Upper lobe of right lung (tissue), 1 donor: ENCODE data around the gene APOD. TPM values are rescaled to one million over a fixed set of nuclear protein-coding genes. Genes with fewer than 3 reads are reported as not detected.

Source experiments
- ATAC-seq: fragments of 200-7000 bp; cut with Tn5 transposase; one replicate; pipeline ENCODE4 v1.9.1; 2020; ENCODE audit warnings: mild to moderate bottlenecking, moderate library complexity
- DNase-seq: peaks from one replicate; pipeline ENCODE4 v3.0.0-alpha.2; 2020
- H3K27ac ChIP-seq: fragments of 200-600 bp; one replicate; pipeline ENCODE4 v1.8.0; 2022
- H3K27me3 ChIP-seq: fragments of 200-600 bp; one replicate; pipeline ENCODE4 v1.8.0; 2022; ENCODE audit warnings: mild to moderate bottlenecking
- H3K36me3 ChIP-seq: fragments of 200-600 bp; one replicate; pipeline ENCODE4 v1.8.0; 2022
- H3K4me1 ChIP-seq: fragments of 200-600 bp; one replicate; pipeline ENCODE4 v1.8.0; 2022
- H3K4me3 ChIP-seq: fragments of 200-600 bp; one replicate; pipeline ENCODE4 v1.8.0; 2022; ENCODE audit warnings: mild to moderate bottlenecking
- H3K9me3 ChIP-seq: fragments of 200-600 bp; one replicate; pipeline ENCODE4 v1.8.0; 2022
- intact Hi-C: fragments of 100-400 bp; cut with DNase I; formaldehyde crosslinking; loops from one replicate; pipeline ENCODE4 v1.11.0; 2022
- total RNA-seq: library from RNA; stranded (reverse); fragmentation: NEBNext Ultra II Directional; extraction: Animal tissue kit (Norgen Biotek cat#: 25700); gene quantifications from one replicate; pipeline ENCODE4 v1.2.1, GENCODE V29; 2021
- TF ChIP-seq, protein P1 (sequence below): fragments of 200-600 bp; IDR thresholded peaks from one replicate; pipeline ENCODE4 v1.8.0; 2022; ENCODE audit warnings: antibody characterized with exemption
- donor health status: DM: no; HTN: yes; CAD: no; lungs with severe emphysema.

The APOD gene
- total RNA-seq, 1 donor from 2014 or later: 59.4 TPM

GRCh38 chr3:195578565-195578964, 5.2 kb downstream of the APOD start:
- Histone ChIP-seq H3K27ac (no peak overlapping the region), H3K36me3 (no peaks in the 10 kb centered on the region), H3K9me3 (no peaks in the 10 kb centered on the region), H3K4me1 (peaks cover 4% of the 10 kb centered on the region), H3K27me3 (no peaks in the 10 kb centered on the region), H3K4me3 (no peak overlapping the region)
- TF ChIP-seq, protein P1, sequence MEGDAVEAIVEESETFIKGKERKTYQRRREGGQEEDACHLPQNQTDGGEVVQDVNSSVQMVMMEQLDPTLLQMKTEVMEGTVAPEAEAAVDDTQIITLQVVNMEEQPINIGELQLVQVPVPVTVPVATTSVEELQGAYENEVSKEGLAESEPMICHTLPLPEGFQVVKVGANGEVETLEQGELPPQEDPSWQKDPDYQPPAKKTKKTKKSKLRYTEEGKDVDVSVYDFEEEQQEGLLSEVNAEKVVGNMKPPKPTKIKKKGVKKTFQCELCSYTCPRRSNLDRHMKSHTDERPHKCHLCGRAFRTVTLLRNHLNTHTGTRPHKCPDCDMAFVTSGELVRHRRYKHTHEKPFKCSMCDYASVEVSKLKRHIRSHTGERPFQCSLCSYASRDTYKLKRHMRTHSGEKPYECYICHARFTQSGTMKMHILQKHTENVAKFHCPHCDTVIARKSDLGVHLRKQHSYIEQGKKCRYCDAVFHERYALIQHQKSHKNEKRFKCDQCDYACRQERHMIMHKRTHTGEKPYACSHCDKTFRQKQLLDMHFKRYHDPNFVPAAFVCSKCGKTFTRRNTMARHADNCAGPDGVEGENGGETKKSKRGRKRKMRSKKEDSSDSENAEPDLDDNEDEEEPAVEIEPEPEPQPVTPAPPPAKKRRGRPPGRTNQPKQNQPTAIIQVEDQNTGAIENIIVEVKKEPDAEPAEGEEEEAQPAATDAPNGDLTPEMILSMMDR: no peak
- no peak for ATAC-seq
- intact Hi-C loops: no loop called here
- no peak for DNase-seq

DNA sequence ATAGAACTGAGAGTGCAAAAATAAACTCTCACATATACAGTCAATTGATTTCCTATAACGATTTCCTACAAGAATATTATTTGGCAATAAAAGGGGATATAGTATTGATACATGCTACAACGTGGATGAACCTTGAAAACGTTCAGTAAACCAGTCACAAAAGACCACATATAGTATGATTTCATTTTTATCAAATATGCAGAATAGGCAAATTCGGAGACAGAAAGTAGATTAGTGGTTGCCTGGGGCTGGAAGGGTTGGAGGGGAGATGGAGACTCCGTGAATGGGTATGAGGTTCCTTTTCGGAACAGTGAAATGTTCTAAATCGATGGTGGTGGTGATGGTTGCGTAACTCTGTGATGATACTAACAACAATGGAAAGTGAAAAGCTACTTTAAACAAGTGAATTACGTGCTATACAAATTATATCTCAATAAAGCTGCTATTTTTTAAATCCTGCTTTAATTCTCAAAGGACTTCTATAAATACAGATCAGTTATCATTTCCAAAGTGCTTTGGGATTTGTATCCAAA, 6.0 kb downstream of the APOD start:
- Histone ChIP-seq H3K27ac (no peak overlapping the region), H3K4me1 (no peaks in the 10 kb centered on the region), H3K27me3 (no peaks in the 10 kb centered on the region), H3K36me3 (no peaks in the 10 kb centered on the region), H3K4me3 (no peak overlapping the region), H3K9me3 (no peaks in the 10 kb centered on the region)
- intact Hi-C loops: no loop called here
- DNase-seq (no peak), ATAC-seq (no peak)
- TF ChIP-seq, protein P1: no peak

GRCh38 chr3:195574497-195575304, 9.0 kb downstream of the APOD start:
- H3K27me3 ChIP-seq: no peaks in the 10 kb centered on the region
- ATAC-seq (no peak), DNase-seq (no peak)
- intact Hi-C loops: no loop called here
- TF ChIP-seq, protein P1: no peak
- no peaks in the 10 kb centered on the region for H3K9me3 ChIP-seq
- H3K4me3 ChIP-seq: no peak overlapping the region
- no peaks in the 10 kb centered on the region for H3K4me1 ChIP-seq
- H3K36me3 ChIP-seq: no peaks in the 10 kb centered on the region
- H3K27ac ChIP-seq: no peak overlapping the region

DNA sequence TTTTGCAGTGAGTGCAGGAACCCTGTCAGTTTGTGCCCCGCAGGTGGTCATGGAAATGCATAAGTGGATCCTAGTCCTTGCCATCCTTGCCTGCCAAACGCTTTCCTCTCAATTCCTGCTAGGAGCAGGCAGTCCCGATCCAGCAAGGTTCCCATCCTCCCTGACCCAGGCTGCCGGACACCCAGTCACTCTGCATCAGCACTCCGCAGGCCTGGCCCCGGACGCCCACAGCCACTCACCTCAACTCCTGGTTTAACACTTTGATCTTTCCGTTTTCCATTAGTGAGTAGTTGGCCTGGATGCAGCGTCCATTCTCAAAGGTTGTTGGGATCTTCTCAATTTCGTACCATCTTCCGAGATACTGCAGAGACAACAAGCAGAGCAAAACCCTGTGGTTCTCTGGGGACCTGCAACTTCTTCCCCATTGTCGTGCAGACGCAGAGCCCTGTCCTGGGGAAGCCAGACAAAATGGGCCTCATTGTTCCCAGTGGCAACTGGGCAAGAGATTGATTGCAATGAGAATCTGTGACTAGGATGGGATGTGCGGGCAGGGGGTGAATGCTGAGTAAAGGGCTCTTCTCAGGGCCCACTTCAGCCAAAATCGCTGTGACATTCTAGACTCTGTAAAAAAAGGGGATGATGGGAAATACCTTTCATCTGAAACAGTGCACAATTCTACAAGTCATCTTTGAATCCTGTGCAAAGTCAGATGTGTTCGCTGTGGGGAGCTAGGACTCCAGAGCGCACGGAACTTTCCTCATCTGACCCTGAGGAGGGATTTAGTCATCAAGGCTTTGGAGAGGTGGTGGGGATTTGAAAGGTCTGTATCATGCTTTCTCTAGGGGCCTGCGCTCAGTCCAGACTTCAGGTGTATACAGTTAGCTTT, 9.9 kb downstream of the APOD start:
- Histone ChIP-seq H3K36me3 (no peaks in the 10 kb centered on the region), H3K4me3 (no peak overlapping the region), H3K4me1 (no peaks in the 10 kb centered on the region), H3K27ac (no peak overlapping the region), H3K9me3 (no peaks in the 10 kb centered on the region), H3K27me3 (no peaks in the 10 kb centered on the region)
- DNase-seq (no peak), ATAC-seq (no peak)
- intact Hi-C loops: no loop called here
- TF ChIP-seq, protein P1: no peak

DNA sequence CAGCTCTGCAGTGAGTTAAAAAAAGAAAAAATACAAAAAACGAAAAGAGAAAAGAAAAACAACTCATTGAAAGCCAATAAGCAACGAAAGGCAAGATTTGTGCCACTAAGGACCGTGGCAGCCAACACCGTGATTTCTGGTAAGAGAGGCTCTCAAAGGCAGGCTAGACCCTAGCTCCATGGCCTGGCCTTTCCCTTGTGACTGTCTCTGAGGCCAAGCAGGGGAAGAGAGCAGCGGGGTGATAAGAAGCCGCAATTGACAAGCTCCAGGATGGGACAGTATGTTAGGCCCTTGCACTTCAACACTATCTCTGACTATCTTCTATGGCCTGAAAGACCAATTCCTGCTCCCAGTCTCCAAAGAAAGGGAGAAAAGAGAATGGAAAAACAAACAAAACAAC, 12.4 kb downstream of the APOD start:
- no peak overlapping the region for H3K4me3 ChIP-seq
- ATAC-seq: no peak
- intact Hi-C loops: no loop called here
- H3K27me3 ChIP-seq: peaks cover 5% of the 10 kb centered on the region
- H3K4me1 ChIP-seq: no peaks in the 10 kb centered on the region
- DNase-seq: no peak
- no peaks in the 10 kb centered on the region for H3K36me3 ChIP-seq
- no peak overlapping the region for H3K27ac ChIP-seq
- TF ChIP-seq, protein P1: no peak
- no peaks in the 10 kb centered on the region for H3K9me3 ChIP-seq
